Stimulated activated effector memory CD8-positive, alpha-beta T cell treated with anti-CD3 and anti-CD28 coated beads, Interleukin-12 subunit alpha, Interleukin-12 subunit beta, amount 100 ng/mL, for 72 hours (primary cell): ENCODE data around the gene CD300LF.
A peak's percentile ranks its signal among the peaks of the same experiment; 100 is the strongest.

Experiments
- ATAC-seq: fragments of 150-1000 bp; cut with Tn5 transposase; 2 replicates; pipeline ENCODE4 v1.10.0; 2021
- DNase-seq, 2 donors: peaks; one replicate each; pipeline ENCODE4 v3.0.0; 2021 to 2022; ENCODE audit warnings: low spot score in 2 of 2
- H3K27ac Mint-ChIP-seq: one replicate; pipeline ENCODE4 v1.8.0; 2022; ENCODE audit warnings: mild to moderate bottlenecking, mixed read lengths
- H3K36me3 Mint-ChIP-seq: one replicate; pipeline ENCODE4 v1.8.0; 2022; ENCODE audit warnings: mild to moderate bottlenecking, mixed read lengths
- H3K4me1 Mint-ChIP-seq: one replicate; pipeline ENCODE4 v1.8.0; 2022; ENCODE audit warnings: mixed read lengths
- H3K4me3 Mint-ChIP-seq: one replicate; pipeline ENCODE4 v1.8.0; 2022; ENCODE audit warnings: mild to moderate bottlenecking, mixed read lengths
- H3K9me3 Mint-ChIP-seq: one replicate; pipeline ENCODE4 v1.8.0; 2022; ENCODE audit warnings: mixed read lengths

CD300LF gene

GRCh38 chr17:74739227-74739831, 26.6 kb upstream of the CD300LF start:
- H3K9me3 Mint-ChIP-seq: no peaks in the 10 kb centered on the region
- no peaks in the 10 kb centered on the region for H3K36me3 Mint-ChIP-seq
- DNase-seq (no peak), ATAC-seq (no peak)
- peaks cover 75% of the 10 kb centered on the region for H3K4me1 Mint-ChIP-seq
- H3K27ac Mint-ChIP-seq: peak overlapping the region; percentile 68
- peak overlapping the region; percentile 77 for H3K4me3 Mint-ChIP-seq

- ATAC-seq (peak; percentile 93), DNase-seq (peak; percentile 70 to 89)
- H3K4me3 Mint-ChIP-seq: peak overlapping the region; percentile 77
- no peaks in the 10 kb centered on the region for H3K9me3 Mint-ChIP-seq
- no peaks in the 10 kb centered on the region for H3K36me3 Mint-ChIP-seq
- H3K4me1 Mint-ChIP-seq: peaks cover 65% of the 10 kb centered on the region
- H3K27ac Mint-ChIP-seq: peak overlapping the region; percentile 68
Measured at GRCh38 chr17:74738051-74738996, 25.6 kb upstream of the CD300LF start.

- Mint-ChIP-seq H3K9me3 (no peaks in the 10 kb centered on the region), H3K36me3 (no peaks in the 10 kb centered on the region), H3K27ac (peak overlapping the region; percentile 68), H3K4me1 (peaks cover 57% of the 10 kb centered on the region), H3K4me3 (peak overlapping the region; percentile 77)
- peak; percentile 17 for ATAC-seq
- DNase-seq: peak in 1 of 2 donors; percentile 76
Measured at GRCh38 chr17:74737299-74738050, 24.8 kb upstream of the CD300LF start.

- H3K9me3 Mint-ChIP-seq: no peaks in the 10 kb centered on the region
- H3K36me3 Mint-ChIP-seq: no peaks in the 10 kb centered on the region
- peak within 1 kb of the TSS; percentile 68 for H3K27ac Mint-ChIP-seq
- peak; percentile 32 for ATAC-seq
- peak; percentile 42 to 76 for DNase-seq
- H3K4me3 Mint-ChIP-seq: peak within 1 kb of the TSS; percentile 77
- peaks cover 49% of the 10 kb centered on the region for H3K4me1 Mint-ChIP-seq
Measured at GRCh38 chr17:74736513-74737298, 24.0 kb upstream of the CD300LF start, which contains the start of gene RAB37. Gene RAB37, plus strand, starts transcription at chr17:74737256. Its CDS starts 17 bp downstream, at chr17:74737273.

GRCh38 chr17:74734256-74734655, 21.5 kb upstream of the CD300LF start:
- DNase-seq (no peak), ATAC-seq (no peak)
- Mint-ChIP-seq H3K9me3 (no peaks in the 10 kb centered on the region), H3K36me3 (no peaks in the 10 kb centered on the region), H3K4me3 (no peak overlapping the region), H3K27ac (peak overlapping the region; percentile 41), H3K4me1 (peaks cover 26% of the 10 kb centered on the region)

- peaks cover 19% of the 10 kb centered on the region for H3K4me1 Mint-ChIP-seq
- no peak overlapping the region for H3K4me3 Mint-ChIP-seq
- H3K36me3 Mint-ChIP-seq: no peaks in the 10 kb centered on the region
- no peak overlapping the region for H3K27ac Mint-ChIP-seq
- no peak for DNase-seq
- no peak for ATAC-seq
- H3K9me3 Mint-ChIP-seq: no peaks in the 10 kb centered on the region
Measured at GRCh38 chr17:74733365-74734122, 20.8 kb upstream of the CD300LF start.

- DNase-seq (no peak), ATAC-seq (no peak)
- Mint-ChIP-seq H3K27ac (no peak overlapping the region), H3K4me1 (peaks cover 7% of the 10 kb centered on the region), H3K9me3 (no peaks in the 10 kb centered on the region), H3K36me3 (no peaks in the 10 kb centered on the region), H3K4me3 (no peak overlapping the region)
Measured at GRCh38 chr17:74732042-74732867, 19.5 kb upstream of the CD300LF start.

GRCh38 chr17:74731347-74731605, 18.6 kb upstream of the CD300LF start:
- peaks cover 3% of the 10 kb centered on the region for H3K4me1 Mint-ChIP-seq
- DNase-seq (no peak), ATAC-seq (no peak)
- peak overlapping the region; percentile 12 for H3K4me3 Mint-ChIP-seq
- H3K9me3 Mint-ChIP-seq: no peaks in the 10 kb centered on the region
- no peaks in the 10 kb centered on the region for H3K36me3 Mint-ChIP-seq
- H3K27ac Mint-ChIP-seq: no peak overlapping the region

GRCh38 chr17:74730491-74731346, 18.0 kb upstream of the CD300LF start:
- H3K9me3 Mint-ChIP-seq: no peaks in the 10 kb centered on the region
- no peaks in the 10 kb centered on the region for H3K4me1 Mint-ChIP-seq
- ATAC-seq (peak; percentile 94), DNase-seq (peak; percentile 61 to 84)
- H3K36me3 Mint-ChIP-seq: no peaks in the 10 kb centered on the region
- H3K27ac Mint-ChIP-seq: no peak overlapping the region
- H3K4me3 Mint-ChIP-seq: peak overlapping the region; percentile 12

GRCh38 chr17:74729866-74730265, 17.1 kb upstream of the CD300LF start:
- H3K4me1 Mint-ChIP-seq: no peaks in the 10 kb centered on the region
- no peaks in the 10 kb centered on the region for H3K36me3 Mint-ChIP-seq
- H3K27ac Mint-ChIP-seq: no peak overlapping the region
- H3K9me3 Mint-ChIP-seq: no peaks in the 10 kb centered on the region
- H3K4me3 Mint-ChIP-seq: no peak overlapping the region
- ATAC-seq (no peak), DNase-seq (no peak)

- DNase-seq: no peak
- Mint-ChIP-seq H3K4me3 (no peak overlapping the region), H3K4me1 (no peaks in the 10 kb centered on the region), H3K27ac (no peak overlapping the region), H3K9me3 (no peaks in the 10 kb centered on the region), H3K36me3 (no peaks in the 10 kb centered on the region)
- ATAC-seq: no peak
Measured at GRCh38 chr17:74729368-74729767, 16.6 kb upstream of the CD300LF start.

GRCh38 chr17:74728702-74729075, 16.0 kb upstream of the CD300LF start:
- DNase-seq (no peak), ATAC-seq (no peak)
- Mint-ChIP-seq H3K4me1 (peaks cover 6% of the 10 kb centered on the region), H3K27ac (no peak overlapping the region), H3K9me3 (no peaks in the 10 kb centered on the region), H3K36me3 (no peaks in the 10 kb centered on the region), H3K4me3 (no peak overlapping the region)
